ENCODE results near the gene RASSF3.

Gene RASSF3

GRCh38 chr12:64650762-64651161 is 40.5 kb downstream of the RASSF3 start:
- TF ChIP-seq CTCF (IDR thresholded peaks at IDR 0.05) = no peak

- TF ChIP-seq CTCF (IDR thresholded peaks at IDR 0.05) = no peak
These were observed 42.1 kb downstream of the RASSF3 start for GRCh38 chr12:64652346-64652745.

GRCh38 chr12:64653123-64653522 is 42.8 kb downstream of the RASSF3 start:
- no peak for TF ChIP-seq CTCF (IDR thresholded peaks at IDR 0.05)

- TF ChIP-seq CTCF (IDR thresholded peaks at IDR 0.05) = no peak
These were observed 44.8 kb downstream of the RASSF3 start for GRCh38 chr12:64655141-64655540.

GRCh38 chr12:64656429-64656828 is 46.1 kb downstream of the RASSF3 start:
- TF ChIP-seq CTCF (IDR thresholded peaks at IDR 0.05) = no peak

GRCh38 chr12:64658892-64659481 is 48.7 kb downstream of the RASSF3 start:
- TF ChIP-seq CTCF (IDR thresholded peaks at IDR 0.05) = no peak

- TF ChIP-seq CTCF (IDR thresholded peaks at IDR 0.05) = no peak
These were observed 50.1 kb downstream of the RASSF3 start for GRCh38 chr12:64660237-64661018.
